LNCAP (cell line): ENCODE results near the gene USP17L24.
"Not testable (repeated sequence)": the region's sequence is repeated elsewhere in the genome, so short reads cannot be mapped to it uniquely, and the experiment has no call there.

Experiments used
- TF ChIP-seq, protein P1 (sequence below): fragments of 450-650 bp; IDR thresholded peaks from 2 replicates; pipeline ENCODE4 v1.5.1; 2017; ENCODE audit warnings: mild to moderate bottlenecking

The USP17L24 gene

GRCh38 chr4:9362829-9363228 is 37.9 kb downstream of the USP17L24 start, which contains the start of gene USP17L30:
USP17L30 (plus strand) TSS chr4:9363129; CDS start chr4:9363129, 0 bp downstream.
- TF ChIP-seq, protein P1, sequence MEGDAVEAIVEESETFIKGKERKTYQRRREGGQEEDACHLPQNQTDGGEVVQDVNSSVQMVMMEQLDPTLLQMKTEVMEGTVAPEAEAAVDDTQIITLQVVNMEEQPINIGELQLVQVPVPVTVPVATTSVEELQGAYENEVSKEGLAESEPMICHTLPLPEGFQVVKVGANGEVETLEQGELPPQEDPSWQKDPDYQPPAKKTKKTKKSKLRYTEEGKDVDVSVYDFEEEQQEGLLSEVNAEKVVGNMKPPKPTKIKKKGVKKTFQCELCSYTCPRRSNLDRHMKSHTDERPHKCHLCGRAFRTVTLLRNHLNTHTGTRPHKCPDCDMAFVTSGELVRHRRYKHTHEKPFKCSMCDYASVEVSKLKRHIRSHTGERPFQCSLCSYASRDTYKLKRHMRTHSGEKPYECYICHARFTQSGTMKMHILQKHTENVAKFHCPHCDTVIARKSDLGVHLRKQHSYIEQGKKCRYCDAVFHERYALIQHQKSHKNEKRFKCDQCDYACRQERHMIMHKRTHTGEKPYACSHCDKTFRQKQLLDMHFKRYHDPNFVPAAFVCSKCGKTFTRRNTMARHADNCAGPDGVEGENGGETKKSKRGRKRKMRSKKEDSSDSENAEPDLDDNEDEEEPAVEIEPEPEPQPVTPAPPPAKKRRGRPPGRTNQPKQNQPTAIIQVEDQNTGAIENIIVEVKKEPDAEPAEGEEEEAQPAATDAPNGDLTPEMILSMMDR: not testable (repeated sequence)
